Right lobe of liver (tissue), 6 donors: ENCODE data around the gene DNAJC21. TPM values are rescaled to one million over a fixed set of nuclear protein-coding genes. Genes with fewer than 3 reads are reported as not detected.
"Not testable (repeated sequence)": the region's sequence is repeated elsewhere in the genome, so short reads cannot be mapped to it uniquely, and the experiment has no call there.

Experiments used
- ATAC-seq, 4 donors: fragments of 200-7000 bp; cut with Tn5 transposase; one replicate each; pipeline ENCODE4 v1.9.1; 2020; ENCODE audit warnings: mild to moderate bottlenecking in 4 of 4, moderate library complexity in 4 of 4
- DNase-seq, 3 donors: peaks; one replicate each; pipeline ENCODE4 v3.0.0-alpha.2; 2020
- H3K27ac ChIP-seq, 3 donors: fragments of 200-600 bp; one replicate each; pipeline ENCODE4 v1.8.0; 2022
- H3K27me3 ChIP-seq, 2 donors: fragments of 200-600 bp; one replicate each; pipeline ENCODE4 v1.8.0; 2022
- H3K36me3 ChIP-seq, 4 donors: fragments of 200-600 bp; sonication (generic) in 1 of 4; one replicate each; pipeline versions ENCODE4 v1.5.1 to v1.8.0; 2017 to 2022; ENCODE audit warnings: control low read depth in 1 of 4
- H3K4me1 ChIP-seq, 4 donors: fragments of 200-600 bp; sonication (generic) in 1 of 4; one replicate each; pipeline versions ENCODE4 v1.5.1 to v1.8.0; 2017 to 2022; ENCODE audit warnings: control low read depth in 1 of 4
- H3K4me3 ChIP-seq, 3 donors: fragments of 200-600 bp; one replicate each; pipeline ENCODE4 v1.8.0; 2022
- H3K9me3 ChIP-seq, 4 donors: fragments of 200-600 bp; sonication (generic) in 1 of 4; one replicate each; pipeline versions ENCODE4 v1.5.1 to v1.8.0; 2017 to 2022; ENCODE audit warnings: control low read depth in 1 of 4
- CTCF ChIP-seq, 4 donors: fragments of 200-600 bp in 3 of 4; fragments of 450-650 bp in 1 of 4; IDR thresholded peaks; one replicate each; pipeline versions ENCODE4 v1.5.1 to v1.8.0; 2016 to 2022; ENCODE audit warnings: antibody characterized with exemption in 4 of 4, mild to moderate bottlenecking in 2 of 4
- POLR2A ChIP-seq: fragments of 450-650 bp; IDR thresholded peaks from one replicate; pipeline ENCODE4 v1.6.1; 2017; ENCODE audit warnings: antibody characterized with exemption, mild to moderate bottlenecking
- WGBS: methylation state at CpG from one replicate; pipeline ENCODE4 v1.1.6; 2018; ENCODE audit warnings: low coverage, low lambda C conversion rate; ENCODE audit not compliant: insufficient coverage; ENCODE audit errors: missing lambda C conversion rate; 5-methylcytosine and 5-hydroxymethylcytosine counted together
- intact Hi-C, 2 donors: fragments of 100-400 bp; cut with DNase I; formaldehyde crosslinking; loops; one replicate each; pipeline versions ENCODE4 v1.11.2 to v1.14.1; 2022
- total RNA-seq, 6 experiments: library from RNA; depleted of rRNA in 2 of 6; stranded (reverse); fragments of >200 nt in 2 of 6; fragmentation: NEBNext Ultra II Directional in 3 of 6; extraction: Animal tissue kit (Norgen Biotek cat#: 25700) in 3 of 6; gene quantifications; one replicate each; pipeline versions ENCODE4 v1.1.0 to v1.2.4, GENCODE V29; 2016 to 2023
- donor health status: DM: no; HTN: yes; CAD: no.
- donor health status: DM: no; HTN: no; CAD: no.
- donor health status: DM: no; HTN: no; CAD: no.
- donor health status: DM: no; HTN: yes; CAD: no.
- donor health status: DM: no; HTN: yes; CAD: no.

DNAJC21 gene
- total RNA-seq, 6 experiments from 2014 or later = 13.3 to 23.9 (median 20.2) TPM

GRCh38 chr5:34919077-34919476 lies 10.3 kb upstream of the DNAJC21 start:
- H3K27me3 ChIP-seq = no peaks in the 10 kb centered on the region
- no peak overlapping the region for H3K4me3 ChIP-seq
- peaks cover 0 to 16% (median 6%) of the 10 kb centered on the region in 4 donors for H3K4me1 ChIP-seq
- no peak for DNase-seq
- no peak for TF ChIP-seq CTCF (IDR thresholded peaks at IDR 0.05)
- WGBS = 79% methylated on average over 4 of the region's 4 CpGs
- H3K27ac ChIP-seq = no peak overlapping the region
- peaks cover 4 to 44% (median 14%) of the 10 kb centered on the region in 4 donors for H3K36me3 ChIP-seq
- H3K9me3 ChIP-seq = no peaks in the 10 kb centered on the region
- ATAC-seq = no peak
- intact Hi-C loops = no loop called here

- peaks cover 4 to 68% (median 23%) of the 10 kb centered on the region in 4 donors for H3K36me3 ChIP-seq
- H3K27me3 ChIP-seq, intact Hi-C loops, DNase-seq, H3K27ac ChIP-seq, ATAC-seq, H3K4me3 ChIP-seq, H3K9me3 ChIP-seq, H3K4me1 ChIP-seq: not testable (repeated sequence)
- WGBS = 95% methylated on average over 8 of the region's 9 CpGs
These were observed 6.1 kb upstream of the DNAJC21 start for GRCh38 chr5:34923256-34923655.

- WGBS = 31% methylated on average over 3 of the region's 3 CpGs
- Histone ChIP-seq H3K9me3 (no peaks in the 10 kb centered on the region), H3K36me3 (peaks cover 4 to 68% (median 23%) of the 10 kb centered on the region in 4 donors), H3K27me3 (no peaks in the 10 kb centered on the region), H3K4me1 (peaks cover 0 to 4% (median 0%) of the 10 kb centered on the region in 4 donors), H3K27ac (no peak overlapping the region), H3K4me3 (no peak overlapping the region)
- peak in 1 of 4 donors; percentile 33 for ATAC-seq
- no peak for DNase-seq
- intact Hi-C loops = no loop called here
- no peak for TF ChIP-seq POLR2A
- no peak for TF ChIP-seq CTCF (IDR thresholded peaks at IDR 0.05)
These were observed 5.5 kb upstream of the DNAJC21 start for GRCh38 chr5:34923694-34924461.

GRCh38 chr5:34924462-34924765 lies 4.9 kb upstream of the DNAJC21 start:
- Histone ChIP-seq H3K4me3 (no peak overlapping the region), H3K27ac (no peak overlapping the region), H3K27me3 (no peaks in the 10 kb centered on the region), H3K36me3 (peaks cover 4 to 68% (median 23%) of the 10 kb centered on the region in 4 donors), H3K9me3 (no peaks in the 10 kb centered on the region), H3K4me1 (peaks cover 0 to 5% (median 0%) of the 10 kb centered on the region in 4 donors)
- TF ChIP-seq CTCF (IDR thresholded peaks at IDR 0.05) = no peak
- TF ChIP-seq POLR2A = no peak
- DNase-seq (no peak), ATAC-seq (no peak)
- intact Hi-C loops = no loop called here

- Histone ChIP-seq H3K36me3 (peaks cover 0 to 51% (median 20%) of the 10 kb centered on the region in 4 donors), H3K4me1 (peaks cover 0 to 17% (median 6%) of the 10 kb centered on the region in 4 donors), H3K9me3 (no peaks in the 10 kb centered on the region), H3K4me3 (no peak overlapping the region), H3K27me3 (no peaks in the 10 kb centered on the region), H3K27ac (no peak overlapping the region)
- ATAC-seq (no peak), DNase-seq (no peak)
- TF ChIP-seq CTCF (IDR thresholded peaks at IDR 0.05) (no peak), POLR2A (no peak)
- intact Hi-C loops = no loop called here
- 93% methylated on average over 3 of the region's 3 CpGs for WGBS
These were observed 3.0 kb upstream of the DNAJC21 start for GRCh38 chr5:34926318-34926888.
